HG03378 (cell line): ENCODE measurements around the gene NKIRAS2.

ENCODE experiments used
- ATAC-seq: cut with Tn5 transposase; IDR thresholded peaks from one replicate; pipeline ENCODE4 v1.9.1; 2021; ENCODE audit warnings: mild to moderate bottlenecking, moderate library complexity; ENCODE audit not compliant: unreplicated experiment

Gene NKIRAS2

DNA sequence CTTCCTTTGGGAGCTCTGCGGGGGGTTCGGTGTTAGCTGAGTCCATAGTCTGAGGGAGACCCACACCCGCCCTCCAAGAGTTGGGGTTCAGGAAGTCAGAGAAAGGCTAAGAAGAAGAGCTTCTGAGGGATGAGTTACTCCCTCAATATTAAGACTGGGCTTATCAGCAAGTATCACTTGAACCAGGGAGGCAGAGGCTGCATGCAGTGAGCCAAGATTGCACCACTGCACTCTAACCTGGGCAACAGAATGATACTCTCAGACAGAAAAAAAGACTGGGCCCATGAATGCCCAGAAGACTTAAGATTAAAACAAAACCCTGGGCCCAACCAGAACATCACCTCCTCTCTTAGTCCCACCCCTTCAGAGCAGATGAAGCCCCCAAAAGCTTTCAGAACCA lies 6.0 kb downstream of the NKIRAS2 start:
- ATAC-seq = no peak

DNA sequence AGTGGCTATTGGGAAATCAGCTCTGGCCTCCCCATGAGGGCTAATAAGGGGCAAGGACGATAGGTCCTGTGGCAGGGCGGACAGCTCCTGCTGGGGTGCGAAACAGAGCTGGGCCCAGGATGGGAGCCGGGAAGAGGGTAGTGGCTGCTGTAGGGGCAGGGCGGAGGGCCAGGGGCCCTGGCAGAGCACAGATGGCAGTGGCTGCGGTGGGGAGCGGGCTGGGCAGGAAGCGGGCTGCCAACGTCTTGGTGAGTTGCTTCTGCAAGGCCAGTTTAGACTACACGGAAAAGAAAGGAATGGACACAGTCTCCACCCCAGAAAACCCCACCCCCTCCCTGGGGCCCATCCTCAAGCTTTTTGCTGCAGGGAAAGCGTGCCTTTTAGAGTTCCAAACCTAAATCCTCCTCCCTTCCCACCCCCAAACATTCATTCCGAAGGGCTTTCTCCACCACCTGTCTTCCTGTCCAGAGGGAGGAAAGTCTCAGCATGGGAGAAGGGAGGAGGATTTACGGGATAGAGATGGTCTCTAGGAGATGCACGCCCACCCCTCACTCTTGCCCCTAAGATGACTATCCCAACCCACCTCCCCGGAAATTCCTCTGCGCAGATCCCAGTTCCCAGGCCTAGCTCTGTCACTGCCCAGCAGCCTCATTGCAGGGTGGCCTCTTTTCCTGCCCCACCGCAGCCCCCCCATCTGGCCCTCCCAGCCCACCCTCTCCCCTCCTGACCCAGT lies 7.1 kb downstream of the NKIRAS2 start:
- ATAC-seq = no peak

DNA sequence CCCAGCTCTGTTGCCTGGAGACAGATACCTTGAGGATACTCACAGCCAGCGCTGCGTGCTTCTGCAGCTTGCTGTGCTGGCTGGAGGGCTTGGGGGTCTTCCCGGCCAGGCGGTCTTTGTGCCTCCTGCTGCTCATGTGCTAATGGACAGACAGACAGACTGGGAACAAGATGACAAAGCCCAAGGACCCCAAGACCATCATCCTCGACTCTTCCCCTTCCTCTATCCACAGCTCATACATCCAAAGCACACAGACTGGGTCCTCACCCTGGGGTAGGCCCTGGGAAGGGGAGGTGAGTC lies 7.7 kb downstream of the NKIRAS2 start:
- ATAC-seq = no peak

DNA sequence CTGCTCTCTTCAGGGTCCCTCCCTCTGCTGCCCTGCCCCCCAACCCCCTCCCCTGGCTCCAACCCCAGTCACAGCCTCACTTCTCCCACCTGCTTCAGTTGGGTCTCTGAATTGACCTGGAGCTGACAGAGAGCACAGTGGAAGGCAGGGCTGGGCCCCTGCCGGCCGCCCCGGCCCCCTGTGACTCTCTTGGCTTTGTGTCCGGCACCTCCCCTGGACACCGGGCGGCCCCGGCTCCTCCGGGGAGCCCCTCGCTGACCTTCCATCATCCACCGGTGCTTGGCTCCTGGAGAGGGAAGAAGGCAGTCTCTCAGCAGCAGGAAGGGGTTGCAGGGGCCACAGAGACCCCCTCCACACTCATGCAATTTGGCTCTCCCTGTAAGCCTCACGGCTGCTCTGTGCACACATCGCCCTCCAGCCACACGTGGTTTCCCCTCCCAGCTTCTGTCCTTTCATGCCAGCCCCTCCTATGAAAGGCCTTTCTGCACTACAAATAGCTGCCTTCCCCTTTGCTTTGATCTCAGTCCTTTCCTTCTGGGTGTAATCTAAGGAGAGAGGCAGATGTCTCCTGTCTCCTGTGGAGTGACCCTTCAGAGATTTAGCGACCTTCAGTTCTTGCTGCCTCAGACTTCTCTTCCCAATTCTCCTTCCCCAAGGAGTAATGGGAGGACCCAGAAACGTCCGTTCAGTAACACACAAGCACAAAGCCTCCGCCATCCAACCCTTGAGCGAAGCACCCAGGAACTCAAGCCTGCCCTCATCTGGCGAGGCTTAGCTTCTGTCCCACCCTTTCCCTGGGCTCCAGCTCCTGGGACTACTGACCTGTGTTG lies 8.3 kb downstream of the NKIRAS2 start:
- no peak for ATAC-seq

DNA sequence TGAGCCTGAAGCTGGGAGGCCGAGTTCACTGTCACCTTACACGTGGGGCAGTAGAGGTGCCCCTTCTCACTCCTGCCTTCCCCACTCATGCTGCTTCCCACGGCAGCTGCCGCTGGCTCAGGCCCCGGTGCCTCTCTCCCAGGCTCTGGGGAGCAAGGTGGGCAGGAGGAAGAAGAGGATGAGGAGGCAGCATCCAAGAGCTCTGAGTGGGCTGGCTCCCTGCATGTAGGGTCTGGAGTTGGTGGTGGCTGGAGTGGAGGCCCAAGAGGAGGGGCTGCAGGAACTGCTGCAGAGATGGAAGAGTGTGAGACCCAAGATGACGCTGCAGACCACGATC lies 8.9 kb downstream of the NKIRAS2 start:
- no peak for ATAC-seq

DNA sequence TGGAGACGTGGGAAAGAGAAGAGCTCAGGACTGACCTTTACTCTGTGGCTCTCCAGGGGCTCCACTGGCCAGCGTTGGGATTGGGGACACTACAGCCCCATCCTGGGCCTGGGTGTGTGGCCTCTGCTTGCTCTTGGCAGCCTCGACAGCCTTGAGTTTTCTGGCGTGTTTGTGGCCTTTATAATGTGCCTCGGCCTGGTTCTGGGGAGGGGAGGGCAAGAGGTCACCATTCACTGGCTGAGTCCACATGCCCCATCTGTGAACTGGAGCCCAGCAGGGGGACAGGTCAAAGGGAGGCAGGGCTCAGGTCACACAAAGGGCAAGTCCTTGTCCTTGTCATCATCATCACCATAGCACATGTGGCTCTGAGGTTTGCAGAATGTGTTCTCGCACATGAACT lies 11.7 kb downstream of the NKIRAS2 start:
- ATAC-seq = no peak

DNA sequence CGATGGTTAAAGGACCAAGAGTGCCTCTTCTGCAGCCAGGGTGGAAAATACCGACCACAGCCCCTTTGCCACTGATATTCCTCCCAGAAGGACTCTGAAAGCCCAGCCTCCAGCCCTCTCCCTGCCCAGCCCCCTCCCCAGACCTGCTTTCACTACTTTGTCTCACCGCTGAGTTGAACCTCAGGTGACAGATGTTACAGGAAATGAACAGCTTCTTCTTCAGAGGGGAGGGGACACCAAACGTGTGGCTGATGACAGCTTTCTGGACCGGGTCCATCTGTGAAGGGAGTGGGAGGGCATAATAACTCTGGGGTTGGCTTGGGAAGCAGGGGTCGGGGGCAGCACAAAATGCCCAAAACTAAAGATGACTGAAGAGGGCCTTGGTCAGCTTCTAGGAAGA lies 14.2 kb downstream of the NKIRAS2 start:
- no peak for ATAC-seq

DNA sequence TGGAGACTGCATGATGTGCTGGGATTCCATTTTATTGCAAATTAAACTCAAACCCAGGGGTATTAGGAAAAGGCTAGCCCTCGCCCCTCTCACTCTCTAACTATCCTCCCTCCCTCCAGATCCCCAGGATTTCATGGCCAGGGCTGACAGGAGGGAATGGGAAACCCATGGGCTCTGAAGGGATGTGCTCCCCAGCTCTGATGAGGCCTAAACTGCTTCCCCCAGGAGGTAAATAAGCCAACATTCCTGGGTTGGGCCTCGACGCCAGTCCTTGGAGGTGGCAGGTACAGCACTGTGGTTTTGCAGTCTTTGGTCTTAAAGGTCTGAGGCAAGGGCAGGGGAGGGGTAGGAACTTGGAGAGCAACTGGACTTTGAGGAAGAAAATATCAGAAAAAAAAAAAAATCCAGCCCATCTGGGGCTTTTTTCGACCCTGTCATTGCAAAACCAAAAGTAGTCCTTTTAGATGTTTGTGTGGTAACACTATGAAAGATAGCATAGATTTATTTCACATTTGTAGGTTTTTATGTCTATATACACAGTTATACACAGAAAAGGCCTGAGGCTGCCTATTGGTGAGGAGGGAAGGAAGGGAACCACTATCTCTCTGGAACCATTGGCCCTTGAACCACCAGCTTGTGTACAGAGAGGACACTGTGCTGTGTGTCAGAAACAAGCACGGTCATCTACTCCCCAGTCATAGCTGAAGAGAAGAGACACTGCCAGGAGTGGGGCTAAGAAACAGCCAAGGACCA lies 18.5 kb downstream of the NKIRAS2 start:
- ATAC-seq = no peak

DNA sequence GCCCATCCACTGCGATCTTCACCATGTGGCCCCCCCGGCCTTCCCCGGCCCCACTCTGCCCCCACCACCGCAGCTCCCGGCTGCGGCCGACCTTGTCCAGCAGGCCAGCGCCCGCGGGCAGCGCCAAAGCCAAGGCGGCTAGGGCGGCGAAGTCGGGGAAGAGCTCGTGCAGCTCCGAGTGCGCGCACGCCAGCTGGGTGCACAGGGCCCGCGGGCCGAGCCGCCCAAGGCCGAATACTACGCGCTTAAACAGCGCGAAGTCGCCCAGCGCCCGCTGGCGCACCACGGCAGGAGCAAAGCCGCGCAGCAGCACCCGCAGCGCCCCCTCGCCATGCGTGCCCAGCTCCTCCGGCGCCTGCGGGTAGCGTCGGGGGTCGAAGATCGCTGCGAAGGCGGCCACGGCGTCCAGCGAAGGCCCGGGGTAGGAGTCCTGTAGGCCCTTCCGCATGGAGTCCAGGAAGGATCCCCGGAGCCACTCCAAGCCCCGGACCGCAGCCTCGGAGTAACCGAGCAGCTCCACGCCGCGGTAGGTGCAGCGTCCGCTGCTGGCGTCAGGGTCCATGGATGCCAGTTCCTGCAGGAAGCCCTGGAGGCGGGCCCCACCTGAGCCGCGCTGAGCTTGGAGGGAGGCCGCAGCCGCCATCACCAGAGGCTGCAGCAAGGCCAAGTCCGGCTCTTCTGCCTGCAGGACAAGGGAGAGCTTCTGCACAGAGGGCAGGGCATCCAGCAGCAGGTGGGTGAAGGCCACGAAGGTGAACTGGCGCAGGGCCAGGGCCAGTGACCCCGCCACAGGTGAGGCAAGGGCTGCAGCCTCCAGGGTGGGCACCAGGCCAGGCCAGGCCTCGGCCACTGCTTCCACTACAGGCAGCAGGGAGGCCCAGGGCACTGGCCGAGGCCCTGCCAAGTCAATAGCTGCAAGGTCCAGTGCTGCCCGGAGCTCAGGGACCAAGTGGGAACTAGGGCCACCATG lies 20.2 kb downstream of the NKIRAS2 start:
- ATAC-seq = no peak

DNA sequence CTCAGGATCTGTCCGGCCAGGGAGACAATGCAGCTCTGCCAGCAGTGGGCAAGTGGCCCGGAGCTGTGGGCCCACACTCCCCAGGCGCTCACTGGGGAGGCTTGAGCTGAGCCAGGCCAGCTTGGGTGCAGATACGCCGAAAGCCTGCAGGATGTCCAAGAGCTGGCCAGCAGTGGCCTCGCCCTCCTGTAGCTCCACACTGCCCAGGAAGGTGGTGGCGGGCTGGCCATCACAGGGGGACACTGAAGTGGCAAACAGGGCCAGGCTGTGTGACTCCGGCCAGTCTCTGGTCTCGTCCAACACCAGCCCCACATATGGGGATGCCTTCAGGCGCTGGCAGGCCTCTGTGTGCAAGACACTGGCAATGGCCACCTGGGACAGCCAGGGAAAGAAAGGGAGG lies 20.9 kb downstream of the NKIRAS2 start:
- ATAC-seq = no peak

DNA sequence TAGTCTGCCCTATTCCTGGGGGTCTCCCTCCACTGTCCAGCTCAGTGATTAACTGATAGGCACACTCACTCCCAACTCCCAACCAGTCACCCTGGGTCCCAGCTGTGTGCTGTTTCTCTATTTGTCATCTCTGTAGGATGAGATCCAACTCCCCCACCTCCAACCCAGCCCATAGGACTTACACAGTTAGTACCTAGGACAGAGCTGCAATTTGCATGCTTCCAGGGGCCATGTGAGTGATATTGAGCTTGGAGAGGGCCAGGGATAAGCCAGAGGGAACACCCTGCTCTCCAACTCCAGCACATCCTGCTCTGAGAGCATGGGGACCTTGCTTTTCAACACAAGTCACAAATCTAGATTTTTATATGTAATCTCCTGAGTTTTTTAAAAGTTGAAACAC lies 21.7 kb downstream of the NKIRAS2 start:
- no peak for ATAC-seq

DNA sequence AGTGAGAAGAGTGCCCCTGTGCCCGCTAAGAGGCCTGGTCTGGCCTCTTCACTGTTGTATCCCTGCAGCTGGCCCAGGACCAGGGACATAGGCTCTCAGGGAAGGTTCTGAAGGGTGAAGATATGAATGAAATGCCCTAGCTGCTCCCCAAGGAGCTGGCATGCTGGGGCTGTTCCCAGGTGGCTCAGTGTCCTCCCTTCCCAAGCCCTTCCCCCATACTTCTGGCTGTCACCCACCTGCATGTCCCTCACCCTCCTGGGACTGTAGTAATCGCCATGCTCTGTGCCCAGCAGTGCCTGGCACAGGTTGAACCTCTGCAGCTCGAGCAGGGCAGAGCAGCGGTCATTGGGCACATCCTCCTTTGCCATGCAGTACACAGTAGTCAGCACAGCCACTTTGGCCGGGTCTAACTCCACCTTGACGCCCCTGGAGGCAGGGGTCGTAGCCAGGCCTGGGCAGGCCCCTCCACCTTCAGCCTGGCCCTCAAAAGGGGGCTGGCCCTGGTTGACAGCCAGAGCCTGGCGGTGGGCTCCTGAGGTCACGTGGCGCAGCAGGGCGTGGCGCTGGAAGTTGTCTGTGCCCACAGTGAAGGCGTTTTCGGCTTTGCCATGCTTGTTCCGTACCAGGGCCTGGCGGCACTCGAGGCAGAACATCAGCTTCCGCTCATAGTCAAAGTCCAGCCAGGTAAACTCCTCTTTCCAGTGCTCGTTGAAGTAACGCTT lies 22.9 kb downstream of the NKIRAS2 start:
- ATAC-seq = no peak

DNA sequence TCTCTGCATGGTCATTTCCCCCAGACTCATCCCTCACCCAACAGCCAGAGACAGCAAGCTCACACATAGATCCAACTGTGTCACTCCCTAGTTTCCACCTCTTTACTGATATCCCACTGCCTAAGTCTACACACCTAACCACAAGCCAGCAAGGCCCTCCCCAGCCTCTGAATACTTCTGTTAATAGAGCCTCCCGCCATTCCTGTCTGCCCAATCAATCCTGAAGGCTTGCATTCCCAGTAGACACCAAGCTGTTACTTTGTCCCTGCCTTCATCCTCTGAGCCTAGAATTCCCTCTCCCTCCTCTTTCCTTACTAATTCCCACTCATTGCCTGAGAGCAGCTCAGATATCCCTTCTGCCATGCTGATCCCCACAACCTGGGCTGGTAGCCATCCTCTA lies 25.8 kb downstream of the NKIRAS2 start:
- no peak for ATAC-seq

DNA sequence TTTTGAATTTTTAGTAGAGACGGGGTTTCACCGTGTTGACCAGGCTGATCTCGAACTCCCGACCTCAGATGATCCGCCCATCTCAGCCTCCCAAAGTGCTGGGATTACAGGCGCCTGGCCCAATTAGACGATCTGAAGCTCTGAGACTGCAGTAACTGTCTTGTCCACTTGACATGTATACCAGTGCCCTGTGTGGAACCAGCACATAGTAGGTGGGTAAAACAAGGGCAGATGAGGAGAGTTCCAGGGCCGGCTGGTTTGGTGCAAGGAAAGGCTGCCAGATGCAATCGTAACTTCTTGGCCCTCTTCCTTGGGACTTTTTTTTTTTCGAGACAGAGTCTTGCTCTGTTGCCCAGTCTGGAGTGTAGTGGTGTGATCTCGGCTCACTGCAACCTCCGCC lies 27.5 kb downstream of the NKIRAS2 start:
- no peak for ATAC-seq

DNA sequence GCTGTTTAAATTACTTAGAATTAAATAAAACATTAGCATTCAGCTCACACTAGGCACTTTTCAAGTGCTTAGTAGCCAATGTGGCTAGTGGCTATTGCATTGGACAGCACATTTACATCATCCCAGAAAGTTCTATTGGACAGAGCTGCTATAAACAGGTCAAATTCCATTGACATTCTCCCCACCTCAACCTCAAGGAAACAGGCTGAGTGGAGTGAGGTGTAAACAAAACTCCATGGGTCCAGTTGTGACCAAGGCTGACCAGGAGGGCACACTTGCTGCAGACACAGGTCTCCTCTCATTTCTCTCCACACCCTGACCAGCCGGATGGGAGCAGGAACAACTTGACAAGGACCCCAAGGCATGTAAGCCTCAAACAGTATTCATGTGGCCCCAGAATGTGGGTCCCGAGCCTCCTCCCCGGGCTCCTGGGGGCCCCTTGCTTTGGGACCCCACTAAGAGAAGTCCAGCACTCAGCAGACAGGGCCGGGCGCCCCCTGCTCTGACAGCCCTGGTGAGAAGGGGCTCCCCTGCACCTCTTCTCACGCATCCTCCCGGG lies 30.0 kb downstream of the NKIRAS2 start:
- no peak for ATAC-seq

DNA sequence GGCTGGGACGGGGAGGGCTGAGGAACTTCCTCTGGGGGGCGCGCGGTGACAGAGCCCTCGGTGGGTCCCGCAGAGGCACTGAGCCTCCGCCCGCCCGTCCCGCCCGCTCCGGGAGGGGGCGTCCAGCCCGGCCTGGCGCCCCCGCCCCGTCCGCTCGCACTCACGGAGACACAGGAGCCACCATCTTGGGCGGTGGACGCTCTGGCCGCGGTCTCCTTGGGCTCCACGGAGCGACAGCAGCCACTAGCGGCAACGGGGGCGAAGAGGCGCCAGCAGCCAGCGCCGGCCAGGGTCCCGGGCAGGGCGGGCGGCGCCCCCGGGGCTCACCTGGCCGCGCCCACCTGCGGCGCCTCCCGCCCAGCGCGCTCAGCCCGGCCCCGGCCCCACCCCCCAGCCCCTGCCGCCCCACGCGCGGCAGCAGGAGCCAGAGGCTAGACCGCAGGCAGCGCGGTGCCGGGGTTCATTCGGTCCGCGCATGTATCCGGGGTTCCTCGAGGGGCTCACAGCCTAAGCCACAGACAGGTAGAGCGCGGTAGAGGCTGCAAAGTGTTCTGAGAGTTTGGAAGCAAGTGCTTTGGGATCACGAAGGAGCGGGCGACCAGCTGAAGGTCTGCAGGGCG lies 30.6 kb downstream of the NKIRAS2 start, which contains the start of gene C17orf113:
Gene C17orf113, minus strand, starts transcription at position 209 of the 620 bp plus-strand sequence. CDS start 7,225 bp downstream, outside the sequence.
- ATAC-seq = no peak

DNA sequence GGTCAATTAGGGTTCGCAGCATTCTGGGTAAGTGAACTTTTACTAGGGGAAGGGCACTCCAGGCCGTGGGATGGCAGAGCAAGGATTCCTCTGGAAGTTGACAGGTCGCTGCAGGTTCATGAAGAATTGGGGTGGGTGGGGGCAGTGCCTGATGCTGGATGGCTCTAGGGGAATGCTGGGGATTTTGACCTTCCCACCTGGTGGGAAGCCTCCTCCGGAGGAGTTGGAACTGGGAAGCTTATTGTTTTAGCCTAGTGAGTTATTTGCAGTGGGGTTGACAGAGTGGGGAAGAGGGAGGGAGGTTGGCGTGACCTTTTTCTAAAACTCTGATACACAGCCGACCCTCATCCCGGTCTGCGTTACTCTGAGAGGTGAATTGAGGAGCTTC lies 31.1 kb downstream of the NKIRAS2 start:
- no peak for ATAC-seq

DNA sequence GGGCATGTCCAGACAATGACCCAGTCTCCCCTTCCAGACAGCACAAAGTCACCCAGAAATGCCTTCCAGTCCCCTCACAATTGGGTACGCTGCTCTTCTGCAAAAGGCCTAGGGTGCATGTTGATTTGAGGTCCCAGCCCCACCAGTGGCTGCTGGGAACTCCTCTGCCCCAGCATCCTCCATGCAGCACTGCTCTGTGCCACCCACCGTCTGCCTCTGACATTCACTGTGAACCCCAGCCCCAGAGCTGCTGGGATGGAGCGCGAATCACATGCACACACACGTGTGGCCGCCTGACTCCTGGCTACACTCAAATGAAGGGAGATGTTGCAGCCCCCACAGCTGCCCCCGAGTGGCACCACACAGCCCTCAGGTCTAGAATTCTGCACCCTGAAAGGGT lies 31.8 kb downstream of the NKIRAS2 start:
- ATAC-seq = no peak

DNA sequence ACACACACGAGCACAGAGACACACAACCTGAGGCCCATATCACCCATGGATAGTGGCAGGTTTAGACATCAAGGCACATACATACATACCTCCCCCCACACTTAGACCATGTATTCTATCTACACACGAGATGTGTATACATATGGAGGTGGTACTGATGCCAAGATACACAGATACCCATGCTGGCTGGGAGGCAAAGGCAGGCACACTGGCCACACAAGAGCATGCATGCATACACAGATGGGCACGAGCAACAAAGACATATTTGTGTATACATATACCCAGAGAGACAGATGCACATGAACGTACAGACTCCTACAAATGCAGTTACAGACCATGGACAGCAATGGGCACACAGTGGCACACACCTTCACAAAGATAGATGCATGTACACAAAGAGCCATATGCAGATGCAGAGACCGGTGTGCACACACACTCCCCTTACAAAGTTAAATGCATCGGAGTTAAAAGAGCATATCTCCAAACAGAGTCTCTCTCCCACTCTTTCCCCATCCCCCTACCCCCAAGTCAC lies 32.5 kb downstream of the NKIRAS2 start:
- no peak for ATAC-seq
